Left colon (tissue), 2 donors: ENCODE data around the gene SMIM12. TPM values are rescaled to one million over a fixed set of nuclear protein-coding genes. Genes with fewer than 3 reads are reported as not detected.

Experiments
- ATAC-seq: fragments of 200-7000 bp; cut with Tn5 transposase; one replicate; pipeline ENCODE4 v1.9.1; 2020; ENCODE audit warnings: mild to moderate bottlenecking, moderate library complexity
- DNase-seq, 2 donors: peaks; one replicate each; pipeline ENCODE4 v3.0.0-alpha.2; 2020
- intact Hi-C, 2 donors: fragments of 100-400 bp; cut with DNase I in 1 of 2; cut with micrococcal nuclease in 1 of 2; formaldehyde crosslinking; loops; one replicate each; pipeline versions ENCODE4 v1.11.2 to v1.14.0; 2022; cut with DNase I, micrococcal nuclease
- total RNA-seq, 2 donors: library from RNA; stranded (reverse); fragmentation: NEBNext Ultra II Directional; extraction: Animal tissue kit (Norgen Biotek cat#: 25700); gene quantifications; one replicate each; pipeline ENCODE4 v1.2.1, GENCODE V29; 2021
- donor health status: DM: no; HTN: no; CAD: no.
- donor health status: DM: yes; HTN: yes; CAD: no.

The SMIM12 gene
- total RNA-seq, 2 donors from 2014 or later: 58.8 to 59.4 TPM

DNA sequence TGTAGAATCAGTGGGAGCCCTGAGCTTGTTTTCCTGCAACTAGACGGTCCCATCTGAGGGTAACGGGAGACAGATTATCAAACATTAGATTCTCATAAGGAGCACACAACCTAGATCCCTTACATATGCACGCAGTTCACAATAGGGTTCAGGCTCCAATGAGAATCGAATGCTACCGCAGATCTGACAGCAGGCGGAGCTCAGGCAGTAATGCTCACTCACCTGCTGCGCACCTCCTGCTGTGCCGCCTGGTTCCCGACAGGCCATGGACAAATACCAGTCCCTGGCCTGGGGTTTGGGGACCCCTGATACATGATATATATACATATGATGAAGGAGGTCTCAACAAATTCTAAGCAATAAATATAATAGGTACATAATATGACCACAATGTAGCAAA is 19.7 kb upstream of the SMIM12 start:
- ATAC-seq (no peak), DNase-seq (no peak)
- intact Hi-C loops: no loop called here

DNA sequence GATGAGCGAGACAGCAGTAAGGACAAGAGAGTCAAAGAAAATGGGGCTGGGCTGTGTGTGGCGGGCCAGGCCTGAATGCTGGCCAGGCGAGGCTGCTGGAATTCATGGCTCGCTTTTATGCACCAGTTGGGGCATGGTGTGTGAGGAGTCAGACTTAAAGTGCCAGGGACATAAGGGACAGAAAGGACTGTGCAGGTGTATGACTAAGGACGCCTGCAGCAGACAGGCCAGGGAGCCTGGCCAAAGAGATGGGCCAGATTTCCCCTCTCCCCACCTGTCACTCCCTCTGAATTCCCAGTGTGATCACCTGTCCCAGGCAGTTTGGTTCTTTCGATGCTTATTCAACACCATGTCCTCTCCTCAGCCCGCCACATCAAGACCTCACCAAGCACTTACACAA is 16.9 kb upstream of the SMIM12 start:
- DNase-seq (no peak), ATAC-seq (no peak)
- intact Hi-C loops: no loop called here

- ATAC-seq (no peak), DNase-seq (no peak)
- intact Hi-C loops: no loop called here
Observed at GRCh38 chr1:34874296-34874952, 14.9 kb upstream of the SMIM12 start.

- DNase-seq (no peak), ATAC-seq (no peak)
- intact Hi-C loops: no loop called here
Observed at GRCh38 chr1:34872133-34872503, 12.6 kb upstream of the SMIM12 start.

DNA sequence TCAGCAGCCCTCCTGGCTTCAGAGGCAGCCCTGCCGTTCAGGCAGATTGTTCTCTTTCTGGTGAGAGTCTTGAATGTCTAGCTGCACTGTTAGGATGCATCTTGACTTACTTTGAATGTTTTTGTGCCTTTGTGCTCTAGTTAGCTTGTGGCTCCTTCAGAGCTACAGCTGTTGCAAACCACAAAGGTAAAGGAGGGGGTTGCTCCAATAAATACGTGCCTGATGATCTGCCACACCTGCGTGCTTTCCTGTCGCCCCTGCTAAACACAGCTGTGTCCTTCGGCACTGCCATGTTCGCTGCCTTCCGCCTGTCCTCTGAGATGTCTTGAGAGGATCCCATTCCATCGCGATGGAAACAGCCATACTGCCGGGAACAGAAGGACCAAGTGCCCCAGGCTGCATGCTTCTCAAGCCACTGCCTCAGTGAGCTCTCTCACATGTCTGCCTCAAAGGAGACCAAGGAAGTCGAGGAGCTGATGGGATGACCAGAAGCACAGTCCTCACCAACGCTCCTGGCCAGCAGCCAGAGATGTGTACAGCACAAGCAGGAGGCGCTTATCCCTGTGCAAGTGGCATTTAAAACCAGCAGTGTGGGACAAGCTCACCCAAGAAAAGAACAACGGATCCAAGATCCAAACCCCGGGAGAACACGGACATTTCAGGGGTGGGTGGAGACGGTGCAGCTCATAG is 12.0 kb upstream of the SMIM12 start:
- DNase-seq: no peak
- intact Hi-C loops: no loop called here

DNA sequence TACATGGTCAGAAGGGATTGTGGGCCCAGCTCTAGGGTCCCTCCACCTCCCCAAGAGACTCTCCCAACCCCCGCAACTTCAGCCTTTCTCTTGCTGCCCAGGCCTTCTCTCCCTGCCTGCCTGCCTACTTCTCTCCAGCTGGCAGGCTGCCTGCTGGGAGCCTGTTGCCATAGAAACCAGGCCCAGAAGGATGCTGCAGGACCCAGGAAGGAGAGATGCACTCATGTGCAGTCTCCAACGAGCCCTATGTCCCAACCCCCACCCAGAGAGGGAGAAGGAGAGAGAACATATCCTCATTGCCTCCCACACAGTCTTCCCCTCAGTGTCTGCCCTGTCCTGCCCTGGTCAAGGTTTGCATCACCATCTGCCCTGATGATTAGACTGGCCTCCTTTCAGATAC is 10.8 kb upstream of the SMIM12 start:
- intact Hi-C loops: no loop called here
- ATAC-seq (no peak), DNase-seq (no peak)

More for the DNA sequence above, 12.0 kb upstream of the SMIM12 start:
- no peak for ATAC-seq

GRCh38 chr1:34869760-34870159 is 10.2 kb upstream of the SMIM12 start:
- intact Hi-C loops: no loop called here
- ATAC-seq: no peak
- no peak for DNase-seq

DNA sequence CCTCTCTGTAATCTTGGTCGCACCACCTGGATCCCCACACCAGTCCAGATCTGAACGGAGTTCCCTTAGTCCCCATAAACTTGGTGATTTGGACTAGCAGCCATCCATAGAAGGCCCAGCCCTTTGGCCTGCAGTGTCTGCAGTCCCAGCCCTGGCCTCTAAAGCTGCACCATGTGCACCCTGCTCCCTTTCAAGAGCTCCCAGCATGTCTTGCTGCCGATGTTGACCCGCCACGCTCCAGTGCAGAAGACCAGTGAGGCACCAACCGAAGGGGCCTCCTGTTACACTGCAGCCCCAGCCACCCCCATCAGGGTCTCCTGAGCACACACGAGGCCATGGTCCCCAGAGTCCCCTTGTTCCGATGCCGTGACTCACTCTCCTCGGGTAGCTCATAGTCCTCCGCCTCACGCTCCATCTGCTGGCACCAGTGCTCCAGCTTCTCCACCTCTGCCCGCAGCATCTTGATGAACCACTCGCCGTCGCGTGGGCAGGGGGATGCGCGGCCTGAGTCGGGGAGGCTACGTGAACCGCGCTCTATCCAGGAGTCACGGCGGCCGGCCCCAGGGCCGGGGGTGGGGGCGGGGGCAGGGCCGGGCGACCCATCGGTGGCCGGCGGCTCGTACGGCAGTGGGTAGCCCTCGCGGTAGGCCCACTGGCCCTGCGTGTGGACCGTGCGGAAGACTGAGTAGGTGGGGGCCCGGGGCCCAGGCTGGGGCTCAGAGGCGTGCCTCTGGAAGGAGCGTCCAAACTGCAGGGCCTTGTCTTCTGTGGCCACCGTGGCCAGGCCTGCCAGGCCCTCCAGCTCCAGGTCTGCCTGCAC is 8.9 kb upstream of the SMIM12 start:
- intact Hi-C loops: no loop called here
- ATAC-seq: no peak
- DNase-seq: no peak

GRCh38 chr1:34867415-34867814 is 7.9 kb upstream of the SMIM12 start:
- ATAC-seq: no peak
- DNase-seq: no peak
- intact Hi-C loops: no loop called here

DNA sequence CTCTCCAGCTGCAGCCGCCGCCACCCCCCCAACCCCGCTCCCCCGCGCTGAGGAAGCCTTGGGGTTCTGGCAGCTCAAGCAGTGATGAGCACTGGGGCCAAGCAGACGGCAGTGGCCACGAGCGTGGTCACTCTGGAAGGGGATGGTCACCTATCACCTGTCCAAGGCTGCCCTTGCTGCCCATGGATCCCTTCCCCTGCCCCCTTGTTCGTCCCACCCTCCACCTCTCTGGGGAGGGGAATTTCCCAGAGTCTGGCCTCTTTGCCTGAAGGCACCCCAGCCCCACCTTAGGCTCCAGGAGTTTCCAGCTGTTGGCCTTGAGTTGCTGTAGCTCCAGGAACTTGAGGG is 7.2 kb upstream of the SMIM12 start:
- ATAC-seq (no peak), DNase-seq (no peak)
- intact Hi-C loops: no loop called here

GRCh38 chr1:34865981-34866761 is 6.6 kb upstream of the SMIM12 start:
- intact Hi-C loops: no loop called here
- peak; percentile 70 for ATAC-seq
- peak; percentile 76 to 95 for DNase-seq

GRCh38 chr1:34865573-34865972 is 6.0 kb upstream of the SMIM12 start:
- DNase-seq: no peak
- ATAC-seq: peak; percentile 2
- intact Hi-C loops: no loop called here

GRCh38 chr1:34864759-34865158 is 5.2 kb upstream of the SMIM12 start:
- intact Hi-C loops: no loop called here
- DNase-seq: no peak
- ATAC-seq: no peak

DNA sequence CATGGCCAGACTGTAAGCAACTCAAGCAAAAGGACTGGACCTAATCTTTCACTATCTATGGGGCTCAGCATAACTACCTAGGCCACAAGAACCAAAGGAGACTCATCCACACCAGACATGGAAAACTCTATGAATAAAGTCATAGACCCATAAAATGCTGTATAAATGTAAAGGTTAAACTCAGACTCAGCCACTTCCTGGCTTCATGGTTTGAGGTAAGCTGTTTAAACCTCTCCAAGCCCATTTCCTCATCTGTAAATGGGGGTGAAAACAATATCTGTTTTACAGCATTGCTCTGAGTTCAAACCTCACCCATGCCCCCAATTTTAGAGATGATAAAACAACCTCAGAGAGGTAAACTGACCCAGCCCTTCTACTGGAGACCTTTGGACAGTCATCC is 4.0 kb upstream of the SMIM12 start:
- intact Hi-C loops: no loop called here
- ATAC-seq: peak; percentile 19
- no peak for DNase-seq

DNA sequence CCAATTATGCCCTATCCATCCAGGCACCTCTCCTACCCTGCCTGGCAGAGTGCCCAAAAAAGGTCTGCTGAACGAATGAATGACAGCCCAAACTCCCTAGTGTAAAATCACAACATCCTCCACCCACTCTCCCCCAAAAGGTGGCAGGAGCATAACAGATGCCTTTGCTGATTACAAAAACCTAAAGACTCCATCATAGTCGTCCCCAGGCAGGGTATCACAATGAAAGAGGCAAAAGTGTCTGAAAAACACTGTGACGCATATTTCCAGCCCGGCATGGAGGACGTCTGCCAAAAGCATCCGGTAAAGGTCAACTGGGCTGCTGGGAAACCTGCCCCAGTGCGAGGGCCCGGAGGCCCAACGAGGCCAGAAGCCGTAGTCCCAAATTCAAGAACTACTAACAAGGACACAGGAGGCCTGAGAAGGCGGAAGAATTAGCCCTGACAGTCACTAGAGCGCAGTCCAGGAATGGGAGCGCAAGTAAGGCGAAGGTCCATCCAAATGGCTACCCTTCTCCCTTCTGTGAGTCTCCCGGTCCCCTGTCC is 576 bp downstream of the SMIM12 start:
- peak in 1 of 2 donors; percentile 30 for DNase-seq
- peak; percentile 40 for ATAC-seq
- intact Hi-C loops: no loop called here

- DNase-seq (no peak), ATAC-seq (no peak)
- intact Hi-C loops: no loop called here
Observed at GRCh38 chr1:34856697-34857096, 2.9 kb downstream of the SMIM12 start.

GRCh38 chr1:34852677-34853217 is 6.8 kb downstream of the SMIM12 start:
- DNase-seq: peak; percentile 89 to 90
- intact Hi-C loops: no loop called here
- ATAC-seq: peak; percentile 99

DNA sequence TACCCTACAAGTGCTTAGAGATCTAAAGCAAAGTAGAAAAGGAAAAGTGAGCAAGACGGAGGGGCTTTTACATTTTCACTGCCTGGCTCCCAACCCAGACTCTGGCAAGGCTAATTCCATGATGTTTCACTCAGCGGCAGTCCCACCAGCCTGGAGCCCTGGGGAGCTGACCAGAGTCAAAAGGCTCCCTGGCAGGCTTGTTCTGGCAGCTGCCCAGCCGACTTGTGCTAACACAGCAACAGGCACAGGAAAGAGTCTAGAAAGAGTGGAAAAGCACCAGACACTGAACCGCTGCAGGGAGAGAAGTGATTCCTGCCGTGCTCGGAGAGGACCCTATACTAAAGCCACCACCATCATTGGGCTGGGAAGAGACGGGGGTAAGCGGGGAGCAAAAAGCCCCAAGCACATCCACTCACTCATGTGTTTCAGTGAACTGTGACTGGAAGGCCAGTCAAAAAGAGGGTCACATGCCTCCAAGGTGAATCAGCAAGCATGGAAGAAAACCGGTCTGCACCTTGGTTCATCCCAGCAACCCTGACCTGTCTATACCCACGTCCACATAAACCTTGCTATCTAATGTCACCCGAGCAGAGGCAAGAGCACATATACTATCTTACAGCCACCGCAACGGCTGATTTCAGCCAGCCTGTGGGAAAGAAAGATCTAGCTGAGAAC is 8.0 kb downstream of the SMIM12 start:
- DNase-seq (no peak), ATAC-seq (no peak)
- intact Hi-C loops: no loop called here
